ENCODE data around the gene ROBO2. TPM values are rescaled to one million over a fixed set of nuclear protein-coding genes. Genes with fewer than 3 reads are reported as not detected.

The ROBO2 gene
- polyA plus RNA-seq, 1 of the 3 experiments (the other 2 are of a cell fraction): not detected

DNA sequence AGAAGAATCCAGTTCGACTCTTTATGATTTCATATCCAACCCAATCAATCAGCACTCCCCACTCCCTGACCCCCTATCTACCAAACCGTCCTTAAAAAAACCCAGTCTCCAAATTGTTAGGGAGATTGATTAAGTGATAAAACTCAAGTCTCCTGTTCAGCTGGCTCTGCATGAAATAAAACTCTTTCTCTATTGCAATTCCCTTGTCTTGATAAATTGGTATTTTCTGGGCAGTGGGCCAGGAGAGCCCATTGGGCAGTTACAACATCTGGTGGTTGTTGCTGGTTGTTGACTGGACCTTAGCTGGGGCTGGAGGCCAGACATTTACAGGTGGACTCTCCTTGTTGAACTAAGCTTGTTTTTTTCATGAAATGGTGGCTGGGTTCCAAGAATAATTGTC, 642.3 kb downstream of the ROBO2 start (continued):
- TF ChIP-seq, protein P1, sequence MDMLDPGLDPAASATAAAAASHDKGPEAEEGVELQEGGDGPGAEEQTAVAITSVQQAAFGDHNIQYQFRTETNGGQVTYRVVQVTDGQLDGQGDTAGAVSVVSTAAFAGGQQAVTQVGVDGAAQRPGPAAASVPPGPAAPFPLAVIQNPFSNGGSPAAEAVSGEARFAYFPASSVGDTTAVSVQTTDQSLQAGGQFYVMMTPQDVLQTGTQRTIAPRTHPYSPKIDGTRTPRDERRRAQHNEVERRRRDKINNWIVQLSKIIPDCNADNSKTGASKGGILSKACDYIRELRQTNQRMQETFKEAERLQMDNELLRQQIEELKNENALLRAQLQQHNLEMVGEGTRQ (IDR thresholded peaks at IDR 0.05; ENCODE audit: borderline replicate concordance, low read depth, low read length): no peak

DNA sequence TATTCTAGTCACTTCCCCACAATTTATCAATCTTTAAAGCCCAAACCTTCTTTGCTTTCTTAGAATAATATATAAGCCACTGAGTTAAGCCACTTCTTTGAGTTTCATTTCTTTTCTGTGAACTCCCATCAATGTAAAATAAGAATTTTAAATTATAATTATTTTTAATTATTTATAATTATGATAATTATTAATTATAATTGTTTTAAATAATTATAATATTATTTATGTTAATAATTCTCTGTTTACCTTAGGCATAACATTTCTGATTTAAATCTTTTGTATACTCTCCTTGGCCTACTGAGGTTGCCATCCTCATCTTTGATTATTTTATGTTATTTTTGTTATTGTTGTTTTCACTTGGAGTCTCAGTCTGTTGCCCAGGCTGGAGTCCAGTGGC, 644.2 kb downstream of the ROBO2 start:
- Histone ChIP-seq H3K9me2 (no peaks in the 10 kb centered on the region), H3K27ac (ENCODE audit: low read depth in 2 of 2, low read length in 1 of 2) (no peak overlapping the region), H3F3A (replicated peaks; ENCODE audit: insufficient read depth) (no peaks in the 10 kb centered on the region), H4K20me1 (ENCODE audit: insufficient read depth) (no peaks in the 10 kb centered on the region), H2AFZ (ENCODE audit: low read depth) (no peak overlapping the region), H3K27me3 (ENCODE audit: insufficient read depth) (no peaks in the 10 kb centered on the region), H3K4me1 (ENCODE audit: control insufficient read depth in 1 of 2, insufficient read depth in 2 of 2, low read depth in 1 of 2, low read length in 1 of 2) (no peaks in the 10 kb centered on the region), H3K9me3 (0 out of 2 replicates have a peak, but pooled peaks cover 11% of the 10 kb centered on the region), H3K79me2 (ENCODE audit: insufficient read depth) (no peaks in the 10 kb centered on the region; the same call in 1 of the 2 replicates), H3K4me3 (ENCODE audit: low read depth in 2 of 2, low read length in 1 of 2) (no peak overlapping the region), H3K36me3 (replicated peaks in 1 of 2; ENCODE audit: control insufficient read depth in 1 of 2, insufficient read depth in 2 of 2, low read length in 1 of 2) (no peaks in the 10 kb centered on the region), H3K9ac (no peak overlapping the region), H3K4me2 (no peak overlapping the region)
- POLR2A ChIA-PET: no interaction called here
- TF ChIP-seq SIN3A (IDR thresholded peaks at IDR 0.05; ENCODE audit: borderline replicate concordance, low read depth, low read length) (no peak), MXI1 (IDR thresholded peaks at IDR 0.05; ENCODE audit: low read depth, low read length) (no peak), RFX5 (IDR thresholded peaks at IDR 0.05; ENCODE audit: low read length) (no peak), RXRA (IDR thresholded peaks at IDR 0.05; ENCODE audit: borderline replicate concordance, low read depth) (no peak), NRF1 (IDR thresholded peaks at IDR 0.05; ENCODE audit: low read depth, low read length) (no peak), EZH2phosphoT487 (IDR thresholded peaks at IDR 0.05; ENCODE audit: borderline replicate concordance, low read depth) (no peak), SMC3 (IDR thresholded peaks at IDR 0.05; ENCODE audit: low read depth, low read length) (no peak), POLR2AphosphoS5 (IDR thresholded peaks at IDR 0.05; ENCODE audit: low read depth, low read length) (no peak), YY1 (IDR thresholded peaks at IDR 0.05; ENCODE audit: low read depth) (no peak), NFIC (IDR thresholded peaks at IDR 0.05; ENCODE audit: borderline replicate concordance) (no peak), TAF1 (IDR thresholded peaks at IDR 0.05; ENCODE audit: borderline replicate concordance, low read depth, low read length) (no peak), FOSL2 (IDR thresholded peaks at IDR 0.05; ENCODE audit: borderline replicate concordance, low read depth) (no peak), GABPA (IDR thresholded peaks at IDR 0.05; ENCODE audit: low read depth) (no peak), ELF1 (IDR thresholded peaks at IDR 0.05) (no peak), FOXM1 (IDR thresholded peaks at IDR 0.05; ENCODE audit: low read depth) (no peak)
- TF ChIP-seq, protein P2, sequence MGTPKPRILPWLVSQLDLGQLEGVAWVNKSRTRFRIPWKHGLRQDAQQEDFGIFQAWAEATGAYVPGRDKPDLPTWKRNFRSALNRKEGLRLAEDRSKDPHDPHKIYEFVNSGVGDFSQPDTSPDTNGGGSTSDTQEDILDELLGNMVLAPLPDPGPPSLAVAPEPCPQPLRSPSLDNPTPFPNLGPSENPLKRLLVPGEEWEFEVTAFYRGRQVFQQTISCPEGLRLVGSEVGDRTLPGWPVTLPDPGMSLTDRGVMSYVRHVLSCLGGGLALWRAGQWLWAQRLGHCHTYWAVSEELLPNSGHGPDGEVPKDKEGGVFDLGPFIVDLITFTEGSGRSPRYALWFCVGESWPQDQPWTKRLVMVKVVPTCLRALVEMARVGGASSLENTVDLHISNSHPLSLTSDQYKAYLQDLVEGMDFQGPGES (IDR thresholded peaks at IDR 0.05; ENCODE audit: low read depth, low read length): no peak
- TF ChIP-seq, protein P3, sequence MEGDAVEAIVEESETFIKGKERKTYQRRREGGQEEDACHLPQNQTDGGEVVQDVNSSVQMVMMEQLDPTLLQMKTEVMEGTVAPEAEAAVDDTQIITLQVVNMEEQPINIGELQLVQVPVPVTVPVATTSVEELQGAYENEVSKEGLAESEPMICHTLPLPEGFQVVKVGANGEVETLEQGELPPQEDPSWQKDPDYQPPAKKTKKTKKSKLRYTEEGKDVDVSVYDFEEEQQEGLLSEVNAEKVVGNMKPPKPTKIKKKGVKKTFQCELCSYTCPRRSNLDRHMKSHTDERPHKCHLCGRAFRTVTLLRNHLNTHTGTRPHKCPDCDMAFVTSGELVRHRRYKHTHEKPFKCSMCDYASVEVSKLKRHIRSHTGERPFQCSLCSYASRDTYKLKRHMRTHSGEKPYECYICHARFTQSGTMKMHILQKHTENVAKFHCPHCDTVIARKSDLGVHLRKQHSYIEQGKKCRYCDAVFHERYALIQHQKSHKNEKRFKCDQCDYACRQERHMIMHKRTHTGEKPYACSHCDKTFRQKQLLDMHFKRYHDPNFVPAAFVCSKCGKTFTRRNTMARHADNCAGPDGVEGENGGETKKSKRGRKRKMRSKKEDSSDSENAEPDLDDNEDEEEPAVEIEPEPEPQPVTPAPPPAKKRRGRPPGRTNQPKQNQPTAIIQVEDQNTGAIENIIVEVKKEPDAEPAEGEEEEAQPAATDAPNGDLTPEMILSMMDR (IDR thresholded peaks at IDR 0.05): no peak
- TF ChIP-seq, protein P4, sequence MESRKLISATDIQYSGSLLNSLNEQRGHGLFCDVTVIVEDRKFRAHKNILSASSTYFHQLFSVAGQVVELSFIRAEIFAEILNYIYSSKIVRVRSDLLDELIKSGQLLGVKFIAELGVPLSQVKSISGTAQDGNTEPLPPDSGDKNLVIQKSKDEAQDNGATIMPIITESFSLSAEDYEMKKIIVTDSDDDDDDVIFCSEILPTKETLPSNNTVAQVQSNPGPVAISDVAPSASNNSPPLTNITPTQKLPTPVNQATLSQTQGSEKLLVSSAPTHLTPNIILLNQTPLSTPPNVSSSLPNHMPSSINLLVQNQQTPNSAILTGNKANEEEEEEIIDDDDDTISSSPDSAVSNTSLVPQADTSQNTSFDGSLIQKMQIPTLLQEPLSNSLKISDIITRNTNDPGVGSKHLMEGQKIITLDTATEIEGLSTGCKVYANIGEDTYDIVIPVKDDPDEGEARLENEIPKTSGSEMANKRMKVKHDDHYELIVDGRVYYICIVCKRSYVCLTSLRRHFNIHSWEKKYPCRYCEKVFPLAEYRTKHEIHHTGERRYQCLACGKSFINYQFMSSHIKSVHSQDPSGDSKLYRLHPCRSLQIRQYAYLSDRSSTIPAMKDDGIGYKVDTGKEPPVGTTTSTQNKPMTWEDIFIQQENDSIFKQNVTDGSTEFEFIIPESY (IDR thresholded peaks at IDR 0.05; ENCODE audit: borderline replicate concordance, low read depth): no peak
- no peak for DNase-seq
- CTCF ChIA-PET: interaction anchor here (1.0 kb wide), 2 partner anchors 45 to 336 kb away, joined by 3 read pairs; no protein-coding TSS in a partner anchor

All from SK-N-SH (cell line).